Activated CD4-positive, alpha-beta memory T cell treated with anti-CD3 and anti-CD28 coated beads for 36 hours (primary cell): ENCODE results near the gene SPPL2C. TPM values are rescaled to one million over a fixed set of nuclear protein-coding genes. Genes with fewer than 3 reads are reported as not detected.

Source experiments
- CTCF ChIA-PET: fragments of 350-600 bp; sonication (Branson Sonifier 250); formaldehyde crosslinking; loops from one replicate; lab custom pipeline; 2021; ENCODE audit warnings: antibody characterized with exemption, inconsistent platforms; lab: Charles Lee
- POLR2A ChIA-PET: fragments of 350-600 bp; sonication (Branson Sonifier 250); formaldehyde crosslinking; loops from one replicate; lab custom pipeline; 2021; ENCODE audit warnings: antibody characterized with exemption; lab: Charles Lee
- DNase-seq: peaks from one replicate; pipeline ENCODE4 v3.0.0-alpha.2; 2020
- H3K27ac Mint-ChIP-seq: one replicate; pipeline ENCODE4 v1.8.0; 2021; ENCODE audit warnings: mixed read lengths
- H3K27me3 Mint-ChIP-seq: one replicate; pipeline ENCODE4 v1.8.0; 2021; ENCODE audit warnings: mixed read lengths
- H3K36me3 Mint-ChIP-seq: one replicate; pipeline ENCODE4 v1.8.0; 2021; ENCODE audit warnings: mixed read lengths
- H3K4me1 Mint-ChIP-seq: one replicate; pipeline ENCODE4 v1.8.0; 2021; ENCODE audit warnings: low read depth, mixed read lengths
- H3K4me3 Mint-ChIP-seq: one replicate; pipeline ENCODE4 v1.8.0; 2021; ENCODE audit warnings: mild to moderate bottlenecking, mixed read lengths
- H3K9me3 Mint-ChIP-seq: one replicate; pipeline ENCODE4 v1.8.0; 2021; ENCODE audit warnings: mixed read lengths
- intact Hi-C: fragments of 100-400 bp; cut with micrococcal nuclease; formaldehyde crosslinking; loops from one replicate; pipeline ENCODE4 v1.15.1; 2023
- total RNA-seq, 2 experiments: library from RNA; stranded (reverse); gene quantifications; one replicate each; pipeline ENCODE4 v1.2.3, GENCODE V29; 2021

The SPPL2C gene
- not detected for total RNA-seq

GRCh38 chr17:45844695-45845375 is at the start of gene SPPL2C:
Gene SPPL2C (plus strand): TSS chr17:45844881. CDS start chr17:45844907, 26 bp downstream.
- no peak within 1 kb of the TSS for H3K4me3 Mint-ChIP-seq
- H3K36me3 Mint-ChIP-seq, result no peaks in the 10 kb centered on the region
- intact Hi-C loops, result no loop called here
- H3K9me3 Mint-ChIP-seq, result no peaks in the 10 kb centered on the region
- ChIA-PET POLR2A (no interaction called here), CTCF (no interaction called here)
- H3K27me3 Mint-ChIP-seq, result peaks cover 1% of the 10 kb centered on the region
- H3K4me1 Mint-ChIP-seq, result no peaks in the 10 kb centered on the region
- H3K27ac Mint-ChIP-seq, result no peak within 1 kb of the TSS
- no peak for DNase-seq

- Mint-ChIP-seq H3K4me3 (no peak overlapping the region), H3K27me3 (peaks cover 27% of the 10 kb centered on the region), H3K36me3 (no peaks in the 10 kb centered on the region), H3K4me1 (no peaks in the 10 kb centered on the region), H3K9me3 (no peaks in the 10 kb centered on the region), H3K27ac (no peak overlapping the region)
- intact Hi-C loops, result no loop called here
- no peak for DNase-seq
- ChIA-PET POLR2A (no interaction called here), CTCF (interaction anchor here (1.5 kb wide), 1 partner anchor 18 kb away, joined by 5 read pairs; no protein-coding TSS in a partner anchor)
These were observed 43.9 kb upstream of the SPPL2C start for GRCh38 chr17:45800816-45801215.

- POLR2A ChIA-PET, result no interaction called here
- Mint-ChIP-seq H3K27me3 (peaks cover 28% of the 10 kb centered on the region), H3K4me1 (no peaks in the 10 kb centered on the region), H3K9me3 (no peaks in the 10 kb centered on the region), H3K27ac (no peak overlapping the region), H3K36me3 (no peaks in the 10 kb centered on the region), H3K4me3 (no peak overlapping the region)
- intact Hi-C loops, result no loop called here
- CTCF ChIA-PET, result no interaction called here
- DNase-seq, result no peak
These were observed 43.3 kb upstream of the SPPL2C start for GRCh38 chr17:45801421-45801820.

- no peaks in the 10 kb centered on the region for H3K36me3 Mint-ChIP-seq
- DNase-seq, result no peak
- H3K4me1 Mint-ChIP-seq, result no peaks in the 10 kb centered on the region
- POLR2A ChIA-PET, result no interaction called here
- H3K27ac Mint-ChIP-seq, result no peak overlapping the region
- peaks cover 21% of the 10 kb centered on the region for H3K27me3 Mint-ChIP-seq
- intact Hi-C loops, result no loop called here
- no peak overlapping the region for H3K4me3 Mint-ChIP-seq
- CTCF ChIA-PET, result no interaction called here
- H3K9me3 Mint-ChIP-seq, result no peaks in the 10 kb centered on the region
These were observed 35.8 kb upstream of the SPPL2C start for GRCh38 chr17:45808845-45809244.

GRCh38 chr17:45809499-45809898 is 35.2 kb upstream of the SPPL2C start:
- DNase-seq, result no peak
- ChIA-PET CTCF (no interaction called here), POLR2A (no interaction called here)
- intact Hi-C loops, result no loop called here
- H3K4me3 Mint-ChIP-seq, result no peak overlapping the region
- H3K4me1 Mint-ChIP-seq, result no peaks in the 10 kb centered on the region
- no peaks in the 10 kb centered on the region for H3K36me3 Mint-ChIP-seq
- H3K27me3 Mint-ChIP-seq, result peaks cover 15% of the 10 kb centered on the region
- no peaks in the 10 kb centered on the region for H3K9me3 Mint-ChIP-seq
- no peak overlapping the region for H3K27ac Mint-ChIP-seq

- H3K36me3 Mint-ChIP-seq, result no peaks in the 10 kb centered on the region
- H3K4me1 Mint-ChIP-seq, result no peaks in the 10 kb centered on the region
- no peaks in the 10 kb centered on the region for H3K9me3 Mint-ChIP-seq
- POLR2A ChIA-PET, result no interaction called here
- peaks cover 6% of the 10 kb centered on the region for H3K27me3 Mint-ChIP-seq
- intact Hi-C loops, result no loop called here
- no peak overlapping the region for H3K27ac Mint-ChIP-seq
- DNase-seq, result no peak
- CTCF ChIA-PET, result interaction anchor here (0.5 to 1.6 kb wide), 2 partner anchors 15 to 20 kb away, joined by 3 to 6 read pairs; no protein-coding TSS in a partner anchor
- H3K4me3 Mint-ChIP-seq, result no peak overlapping the region
These were observed 32.6 kb upstream of the SPPL2C start for GRCh38 chr17:45812102-45812501.

GRCh38 chr17:45813048-45813725 is 31.5 kb upstream of the SPPL2C start:
- DNase-seq, result no peak
- no peak overlapping the region for H3K4me3 Mint-ChIP-seq
- peaks cover 5% of the 10 kb centered on the region for H3K27me3 Mint-ChIP-seq
- intact Hi-C loops, result no loop called here
- ChIA-PET CTCF (interaction anchor here (1.6 kb wide), 1 partner anchor 14 kb away, joined by 6 read pairs; no protein-coding TSS in a partner anchor), POLR2A (no interaction called here)
- H3K4me1 Mint-ChIP-seq, result no peaks in the 10 kb centered on the region
- H3K9me3 Mint-ChIP-seq, result no peaks in the 10 kb centered on the region
- H3K27ac Mint-ChIP-seq, result no peak overlapping the region
- no peaks in the 10 kb centered on the region for H3K36me3 Mint-ChIP-seq

- DNase-seq, result no peak
- POLR2A ChIA-PET, result no interaction called here
- Mint-ChIP-seq H3K9me3 (no peaks in the 10 kb centered on the region), H3K36me3 (no peaks in the 10 kb centered on the region), H3K4me3 (no peak overlapping the region), H3K27ac (no peak overlapping the region), H3K4me1 (no peaks in the 10 kb centered on the region), H3K27me3 (peaks cover 5% of the 10 kb centered on the region)
- intact Hi-C loops, result no loop called here
- CTCF ChIA-PET, result interaction anchor here (1.6 kb wide), 1 partner anchor 9 kb away, joined by 4 read pairs; no protein-coding TSS in a partner anchor
These were observed 29.8 kb upstream of the SPPL2C start for GRCh38 chr17:45814622-45815606.

GRCh38 chr17:45815752-45816151 is 28.9 kb upstream of the SPPL2C start:
- H3K4me3 Mint-ChIP-seq, result no peak overlapping the region
- POLR2A ChIA-PET, result no interaction called here

GRCh38 chr17:45818041-45818440 is 26.6 kb upstream of the SPPL2C start:
- Mint-ChIP-seq H3K4me1 (no peaks in the 10 kb centered on the region), H3K4me3 (no peak overlapping the region), H3K9me3 (no peaks in the 10 kb centered on the region), H3K27ac (no peak overlapping the region), H3K27me3 (peaks cover 5% of the 10 kb centered on the region), H3K36me3 (no peaks in the 10 kb centered on the region)
- intact Hi-C loops, result no loop called here
- DNase-seq, result no peak
- ChIA-PET POLR2A (no interaction called here), CTCF (no interaction called here)

More at GRCh38 chr17:45815752-45816151, 28.9 kb upstream of the SPPL2C start:
- Mint-ChIP-seq H3K4me1 (no peaks in the 10 kb centered on the region), H3K27ac (no peak overlapping the region), H3K36me3 (no peaks in the 10 kb centered on the region), H3K27me3 (peaks cover 5% of the 10 kb centered on the region), H3K9me3 (no peaks in the 10 kb centered on the region)
- no peak for DNase-seq
- CTCF ChIA-PET, result interaction anchor here (0.8 kb wide), 1 partner anchor 16 kb away, joined by 3 read pairs; no protein-coding TSS in a partner anchor
- intact Hi-C loops, result no loop called here

- no peaks in the 10 kb centered on the region for H3K4me1 Mint-ChIP-seq
- no peak overlapping the region for H3K27ac Mint-ChIP-seq
- intact Hi-C loops, result no loop called here
- no peaks in the 10 kb centered on the region for H3K27me3 Mint-ChIP-seq
- CTCF ChIA-PET, result interaction anchor here (1.0 to 2.7 kb wide), 4 partner anchors 9 to 179 kb away, joined by 4 to 9 read pairs (median 4); no protein-coding TSS in a partner anchor
- no peaks in the 10 kb centered on the region for H3K9me3 Mint-ChIP-seq
- no peaks in the 10 kb centered on the region for H3K36me3 Mint-ChIP-seq
- POLR2A ChIA-PET, result no interaction called here
- H3K4me3 Mint-ChIP-seq, result no peak overlapping the region
- DNase-seq, result no peak
These were observed 26.0 kb upstream of the SPPL2C start for GRCh38 chr17:45818699-45819098.
